PC-3 (cell line): ENCODE data around the gene RPL27.

ENCODE experiments used
- EZH2 ChIP-seq: fragments of 300-600 bp; sonication (generic); IDR thresholded peaks from one replicate; pipeline ENCODE4 v1.6.1; 2017; ENCODE audit warnings: antibody characterized with exemption, mild to moderate bottlenecking, low read length; ENCODE audit not compliant: unreplicated experiment
- EZH2phosphoT487 ChIP-seq: fragments of 300-600 bp; sonication (generic); IDR thresholded peaks from 2 replicates; pipeline ENCODE4 v1.6.1; 2018; ENCODE audit warnings: mild to moderate bottlenecking, antibody characterized with exemption, low read length, borderline replicate concordance
- TF ChIP-seq, protein P1 (sequence below): fragments of 300-600 bp; sonication (generic); conservative IDR thresholded peaks from 2 replicates; pipeline ENCODE4 v1.5.1; 2017; ENCODE audit warnings: antibody characterized with exemption, low read depth, mild to moderate bottlenecking, low read length

DNA sequence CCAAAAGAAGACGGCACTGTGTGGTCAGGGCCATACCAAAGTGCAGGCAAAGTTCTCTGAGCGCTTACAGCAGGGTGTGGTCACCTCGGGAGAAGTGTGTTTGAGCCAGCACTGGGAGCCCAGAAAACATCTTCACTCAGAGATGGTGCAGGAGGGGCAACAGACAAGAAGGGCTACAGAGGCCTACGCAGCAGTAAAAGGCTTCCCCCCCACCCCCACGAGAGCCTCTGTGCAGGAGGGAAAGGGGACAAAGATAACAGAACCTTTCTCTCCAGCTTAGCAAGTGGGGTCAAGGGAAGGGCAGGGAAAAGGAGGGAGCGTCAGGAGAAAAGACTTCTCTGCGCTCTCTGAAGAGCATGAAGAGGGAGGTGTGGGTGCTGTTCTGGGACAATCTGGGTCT lies 21.2 kb downstream of the RPL27 start:
- TF ChIP-seq EZH2 = no peak
- TF ChIP-seq, protein P1, sequence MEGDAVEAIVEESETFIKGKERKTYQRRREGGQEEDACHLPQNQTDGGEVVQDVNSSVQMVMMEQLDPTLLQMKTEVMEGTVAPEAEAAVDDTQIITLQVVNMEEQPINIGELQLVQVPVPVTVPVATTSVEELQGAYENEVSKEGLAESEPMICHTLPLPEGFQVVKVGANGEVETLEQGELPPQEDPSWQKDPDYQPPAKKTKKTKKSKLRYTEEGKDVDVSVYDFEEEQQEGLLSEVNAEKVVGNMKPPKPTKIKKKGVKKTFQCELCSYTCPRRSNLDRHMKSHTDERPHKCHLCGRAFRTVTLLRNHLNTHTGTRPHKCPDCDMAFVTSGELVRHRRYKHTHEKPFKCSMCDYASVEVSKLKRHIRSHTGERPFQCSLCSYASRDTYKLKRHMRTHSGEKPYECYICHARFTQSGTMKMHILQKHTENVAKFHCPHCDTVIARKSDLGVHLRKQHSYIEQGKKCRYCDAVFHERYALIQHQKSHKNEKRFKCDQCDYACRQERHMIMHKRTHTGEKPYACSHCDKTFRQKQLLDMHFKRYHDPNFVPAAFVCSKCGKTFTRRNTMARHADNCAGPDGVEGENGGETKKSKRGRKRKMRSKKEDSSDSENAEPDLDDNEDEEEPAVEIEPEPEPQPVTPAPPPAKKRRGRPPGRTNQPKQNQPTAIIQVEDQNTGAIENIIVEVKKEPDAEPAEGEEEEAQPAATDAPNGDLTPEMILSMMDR = no peak
- TF ChIP-seq EZH2phosphoT487 = no peak
